ENCODE results near the gene CFAP69. TPM values are rescaled to one million over a fixed set of nuclear protein-coding genes. Genes with fewer than 3 reads are reported as not detected.

Gene CFAP69
- total RNA-seq, 3 donors from 2014 or later (not counting 1 experiment from before 2014, with no cell fraction given): 0.13 TPM; not detected in 2

DNA sequence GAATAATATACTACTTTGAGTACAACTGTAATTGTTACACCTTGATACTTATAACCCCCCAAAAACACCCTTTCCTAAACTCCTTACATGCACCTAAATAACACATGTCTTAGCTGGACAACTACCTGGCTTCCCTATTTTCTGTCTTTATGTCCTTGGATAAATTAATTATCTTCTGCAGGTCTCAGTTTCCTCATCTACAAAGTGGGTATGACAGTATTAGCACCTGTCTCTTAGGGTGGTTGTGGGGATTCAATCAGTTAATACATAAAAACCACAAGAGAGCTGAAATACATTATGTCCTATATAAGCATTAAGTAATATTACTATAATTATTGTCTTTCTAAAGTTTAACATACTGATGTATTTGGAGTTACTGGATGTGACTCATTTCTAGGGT is 22.6 kb upstream of the CFAP69 start:
- H3K27ac ChIP-seq (ENCODE audit: low read length): no peak overlapping the region
- Mint-ChIP-seq H3K9me3 (no peaks in the 10 kb centered on the region), H3K36me3 (no peaks in the 10 kb centered on the region), H3K27ac (no peak overlapping the region), H3K4me3 (no peak overlapping the region), H3K4me1 (no peaks in the 10 kb centered on the region), H3K27me3 (ENCODE audit: low read depth in 2 of 2) (peaks cover 20 to 30% of the 10 kb centered on the region in 2 donors)
- DNase-seq (no peak), ATAC-seq (no peak)
- intact Hi-C loops (cut with micrococcal nuclease): no loop called here
- H3K4me1 ChIP-seq (ENCODE audit: control insufficient read depth, insufficient read depth, low read length): no peaks in the 10 kb centered on the region
- TF ChIP-seq, protein P1, sequence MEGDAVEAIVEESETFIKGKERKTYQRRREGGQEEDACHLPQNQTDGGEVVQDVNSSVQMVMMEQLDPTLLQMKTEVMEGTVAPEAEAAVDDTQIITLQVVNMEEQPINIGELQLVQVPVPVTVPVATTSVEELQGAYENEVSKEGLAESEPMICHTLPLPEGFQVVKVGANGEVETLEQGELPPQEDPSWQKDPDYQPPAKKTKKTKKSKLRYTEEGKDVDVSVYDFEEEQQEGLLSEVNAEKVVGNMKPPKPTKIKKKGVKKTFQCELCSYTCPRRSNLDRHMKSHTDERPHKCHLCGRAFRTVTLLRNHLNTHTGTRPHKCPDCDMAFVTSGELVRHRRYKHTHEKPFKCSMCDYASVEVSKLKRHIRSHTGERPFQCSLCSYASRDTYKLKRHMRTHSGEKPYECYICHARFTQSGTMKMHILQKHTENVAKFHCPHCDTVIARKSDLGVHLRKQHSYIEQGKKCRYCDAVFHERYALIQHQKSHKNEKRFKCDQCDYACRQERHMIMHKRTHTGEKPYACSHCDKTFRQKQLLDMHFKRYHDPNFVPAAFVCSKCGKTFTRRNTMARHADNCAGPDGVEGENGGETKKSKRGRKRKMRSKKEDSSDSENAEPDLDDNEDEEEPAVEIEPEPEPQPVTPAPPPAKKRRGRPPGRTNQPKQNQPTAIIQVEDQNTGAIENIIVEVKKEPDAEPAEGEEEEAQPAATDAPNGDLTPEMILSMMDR (IDR thresholded peaks at IDR 0.05): no peak
- no peaks in the 10 kb centered on the region for H3K9me3 ChIP-seq (ENCODE audit: control insufficient read depth, insufficient read depth, low read length)
- H3K4me3 ChIP-seq (ENCODE audit: low read length): no peak overlapping the region
- peaks cover 7% of the 10 kb centered on the region for H3K27me3 ChIP-seq (ENCODE audit: control insufficient read depth, insufficient read depth, low read length)
- no peaks in the 10 kb centered on the region for H3K36me3 ChIP-seq (ENCODE audit: control insufficient read depth, insufficient read depth, low read length)

DNA sequence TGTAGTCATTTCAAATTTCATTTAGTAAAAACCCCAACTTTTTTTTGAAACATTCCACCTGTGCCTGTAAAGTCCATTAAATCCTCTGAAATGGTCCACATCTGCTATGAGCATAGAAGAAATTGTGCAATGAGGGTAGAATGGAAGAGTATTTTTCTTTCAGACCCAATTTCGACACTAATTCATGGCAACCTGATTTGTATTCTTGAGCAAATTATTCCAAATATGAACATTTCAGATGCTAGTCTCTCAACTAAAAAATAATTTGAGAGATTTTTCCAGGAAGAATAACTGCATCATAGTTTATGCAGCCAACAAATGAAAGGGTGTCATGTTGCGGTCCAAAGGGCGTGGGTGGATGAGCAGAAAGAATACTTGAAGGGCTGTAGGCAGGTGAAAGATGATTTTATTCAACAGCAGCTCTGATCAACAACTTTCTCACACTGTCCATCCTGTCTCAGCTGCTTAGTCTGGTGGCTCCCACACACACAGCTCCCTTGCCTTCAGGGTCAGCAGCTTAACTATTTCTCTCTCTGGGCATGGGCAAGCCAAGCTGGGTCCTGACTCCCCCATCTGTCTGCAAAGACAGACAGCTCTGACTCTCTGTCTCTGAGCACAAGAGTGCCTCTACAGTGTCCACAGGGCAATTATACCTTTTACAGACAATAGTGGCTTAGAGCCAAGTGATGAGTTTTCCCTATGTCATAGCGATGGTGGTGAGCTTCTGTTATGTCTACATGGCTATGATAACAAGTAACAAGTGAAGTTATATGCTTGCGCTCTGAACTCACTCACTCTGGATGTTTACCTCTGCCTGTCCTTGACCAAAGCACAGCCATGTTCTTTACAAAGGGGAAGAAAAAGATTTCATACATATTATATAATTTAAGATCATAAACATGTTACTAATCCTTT is 21.9 kb upstream of the CFAP69 start:
- ATAC-seq (no peak), DNase-seq (no peak)
- Histone ChIP-seq H3K4me3 (ENCODE audit: low read length) (no peak overlapping the region), H3K27me3 (ENCODE audit: control insufficient read depth, insufficient read depth, low read length) (peaks cover 7% of the 10 kb centered on the region), H3K9me3 (ENCODE audit: control insufficient read depth, insufficient read depth, low read length) (no peaks in the 10 kb centered on the region), H3K4me1 (ENCODE audit: control insufficient read depth, insufficient read depth, low read length) (no peaks in the 10 kb centered on the region), H3K27ac (ENCODE audit: low read length) (no peak overlapping the region), H3K36me3 (ENCODE audit: control insufficient read depth, insufficient read depth, low read length) (no peaks in the 10 kb centered on the region)
- TF ChIP-seq, protein P1 (IDR thresholded peaks at IDR 0.05): no peak
- 88% methylated on average over 4 of the region's 5 CpGs for WGBS (ENCODE audit: insufficient coverage)
- H3K36me3 Mint-ChIP-seq: no peaks in the 10 kb centered on the region
- H3K4me1 Mint-ChIP-seq: no peaks in the 10 kb centered on the region
- no peak overlapping the region for H3K27ac Mint-ChIP-seq
- H3K9me3 Mint-ChIP-seq: no peaks in the 10 kb centered on the region
- intact Hi-C loops (cut with micrococcal nuclease): no loop called here
- H3K27me3 Mint-ChIP-seq (ENCODE audit: low read depth in 2 of 2): peaks cover 20 to 28% of the 10 kb centered on the region in 2 donors
- no peak overlapping the region for H3K4me3 Mint-ChIP-seq

DNA sequence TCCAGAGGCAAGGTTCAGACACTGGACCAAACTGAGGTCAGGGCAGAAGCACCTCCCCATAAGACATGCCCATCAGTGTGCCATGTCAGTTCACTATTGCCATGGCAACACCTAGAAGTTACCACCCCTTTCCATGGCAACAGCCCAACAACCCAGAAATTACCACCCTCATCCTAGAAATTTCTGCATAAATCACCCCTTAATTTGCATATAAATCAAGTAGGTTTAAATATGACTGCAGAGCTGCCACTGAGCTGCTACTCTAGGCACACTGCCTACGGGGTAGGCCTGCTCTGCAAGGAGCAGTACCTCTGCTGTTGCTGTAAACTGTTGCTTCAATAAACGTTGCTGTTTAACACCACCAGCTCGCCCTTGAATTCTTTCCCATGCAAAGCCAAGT is 20.8 kb upstream of the CFAP69 start:
- Mint-ChIP-seq H3K36me3 (no peaks in the 10 kb centered on the region), H3K4me3 (no peak overlapping the region), H3K27ac (no peak overlapping the region), H3K27me3 (ENCODE audit: low read depth in 2 of 2) (peaks cover 25 to 27% of the 10 kb centered on the region in 2 donors), H3K9me3 (no peaks in the 10 kb centered on the region), H3K4me1 (no peaks in the 10 kb centered on the region)
- Histone ChIP-seq H3K9me3 (ENCODE audit: control insufficient read depth, insufficient read depth, low read length) (no peaks in the 10 kb centered on the region), H3K4me3 (ENCODE audit: low read length) (no peak overlapping the region), H3K36me3 (ENCODE audit: control insufficient read depth, insufficient read depth, low read length) (no peaks in the 10 kb centered on the region), H3K4me1 (ENCODE audit: control insufficient read depth, insufficient read depth, low read length) (no peaks in the 10 kb centered on the region), H3K27ac (ENCODE audit: low read length) (no peak overlapping the region), H3K27me3 (ENCODE audit: control insufficient read depth, insufficient read depth, low read length) (peaks cover 7% of the 10 kb centered on the region)
- TF ChIP-seq, protein P1 (IDR thresholded peaks at IDR 0.05): no peak
- intact Hi-C loops (cut with micrococcal nuclease): no loop called here
- ATAC-seq (no peak), DNase-seq (no peak)
- 82% methylated on average over 3 of the region's 3 CpGs for WGBS (ENCODE audit: insufficient coverage)

All from natural killer cell (primary cell).